Measurements from ENCODE around the gene ASPM. TPM values are rescaled to one million over a fixed set of nuclear protein-coding genes. Genes with fewer than 3 reads are reported as not detected.

ASPM gene
- total RNA-seq, 1 experiment from 2014 or later = 29.9 TPM

- TF ChIP-seq, protein P1, sequence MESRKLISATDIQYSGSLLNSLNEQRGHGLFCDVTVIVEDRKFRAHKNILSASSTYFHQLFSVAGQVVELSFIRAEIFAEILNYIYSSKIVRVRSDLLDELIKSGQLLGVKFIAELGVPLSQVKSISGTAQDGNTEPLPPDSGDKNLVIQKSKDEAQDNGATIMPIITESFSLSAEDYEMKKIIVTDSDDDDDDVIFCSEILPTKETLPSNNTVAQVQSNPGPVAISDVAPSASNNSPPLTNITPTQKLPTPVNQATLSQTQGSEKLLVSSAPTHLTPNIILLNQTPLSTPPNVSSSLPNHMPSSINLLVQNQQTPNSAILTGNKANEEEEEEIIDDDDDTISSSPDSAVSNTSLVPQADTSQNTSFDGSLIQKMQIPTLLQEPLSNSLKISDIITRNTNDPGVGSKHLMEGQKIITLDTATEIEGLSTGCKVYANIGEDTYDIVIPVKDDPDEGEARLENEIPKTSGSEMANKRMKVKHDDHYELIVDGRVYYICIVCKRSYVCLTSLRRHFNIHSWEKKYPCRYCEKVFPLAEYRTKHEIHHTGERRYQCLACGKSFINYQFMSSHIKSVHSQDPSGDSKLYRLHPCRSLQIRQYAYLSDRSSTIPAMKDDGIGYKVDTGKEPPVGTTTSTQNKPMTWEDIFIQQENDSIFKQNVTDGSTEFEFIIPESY (IDR thresholded peaks at IDR 0.05; ENCODE audit: extremely low read depth, insufficient replicate concordance, low read length) = no peak
- TF ChIP-seq TCF7L2 (IDR thresholded peaks at IDR 0.05; ENCODE audit: borderline replicate concordance, extremely low read depth, insufficient read depth, insufficient read length) (no peak), EZH2phosphoT487 (IDR thresholded peaks at IDR 0.05; ENCODE audit: borderline replicate concordance) (no peak)
Observed at GRCh38 chr1:197183195-197183748, 36.8 kb upstream of the ASPM start (continued).

DNA sequence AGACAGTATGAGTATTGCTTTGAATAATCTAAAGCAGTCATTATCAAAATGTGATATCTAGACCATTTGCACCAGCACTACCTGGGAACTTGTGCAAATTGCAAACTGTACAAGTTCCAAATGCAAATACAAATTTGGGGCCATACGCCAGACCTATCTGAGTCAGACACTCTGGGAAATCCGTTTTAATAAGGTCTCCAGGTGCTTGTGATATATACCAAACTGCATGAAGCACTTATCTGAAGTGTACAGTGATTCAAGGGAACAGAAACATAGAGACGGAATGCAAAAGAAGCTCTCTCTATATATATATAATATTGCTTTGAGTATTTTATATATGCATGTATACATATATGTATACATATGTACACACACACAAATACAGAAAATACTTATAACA is 36.2 kb upstream of the ASPM start:
- no peaks in the 10 kb centered on the region for H3K79me2 ChIP-seq (ENCODE audit: insufficient read depth, low read length)

More for the DNA sequence above, 36.2 kb upstream of the ASPM start:
- H3K27me3 ChIP-seq (ENCODE audit: insufficient read depth, low read length) = no peaks in the 10 kb centered on the region
- BruUV-seq (replicated peaks) = no TSS peak
- no peaks in the 10 kb centered on the region for H4K20me1 ChIP-seq (ENCODE audit: insufficient read depth)
- intact Hi-C loops (cut with micrococcal nuclease) = no loop called here
- ChIA-PET RAD21 (ENCODE audit: low non-redundant PET in 1 of 2, low total read pairs in 2 of 2, uncharacterized antibody in 2 of 2, unreplicated experiment in 2 of 2) (no interaction called here), CTCF (no interaction called here), POLR2A (no interaction called here)
- H3K9me2 ChIP-seq (ENCODE audit: insufficient read depth) = no peaks in the 10 kb centered on the region
- no peak for TF ChIP-seq CTCF (IDR thresholded peaks at IDR 0.05 in 2 of 3, conservative IDR thresholded peaks at IDR 0.05 in 1 of 3; ENCODE audit: borderline replicate concordance in 1 of 3, insufficient read depth in 1 of 3, low read depth in 2 of 3, low read length in 2 of 3)
- no peaks in the 10 kb centered on the region for H3K9me3 ChIP-seq (ENCODE audit: control insufficient read depth in 1 of 2, insufficient read depth in 1 of 2, low read depth in 1 of 2, low read length in 2 of 2)
- H3K9ac ChIP-seq (ENCODE audit: low read length) = no peak overlapping the region
- no peak overlapping the region for H3K4me2 ChIP-seq (ENCODE audit: low read length)
- no peak for ATAC-seq
- H3K36me3 ChIP-seq (ENCODE audit: control insufficient read depth in 1 of 2, insufficient read depth in 2 of 2, low read length in 2 of 2) = peaks cover 8 to 22% of the 10 kb centered on the region in 2 experiments
- no peak for DNase-seq (ENCODE audit: low read depth, low spot score)
- no peak overlapping the region for H3K27ac ChIP-seq (ENCODE audit: low read depth, low read length)
- no peak overlapping the region for H2AFZ ChIP-seq (ENCODE audit: low read depth, low read length, poor library complexity, severe bottlenecking)
- peaks cover 0 to 6% of the 10 kb centered on the region in 2 experiments; a peak in 2 of 4 replicates for H3K4me1 ChIP-seq (ENCODE audit: control insufficient read depth in 1 of 2, insufficient read depth in 2 of 2, low read length in 2 of 2)
- no peak overlapping the region for H3K4me3 ChIP-seq (replicated peaks in 1 of 2; ENCODE audit: low read depth in 1 of 2, low read length in 2 of 2)

Data from HCT116 (cell line).